Caki2 (cell line): Measurements from ENCODE around the gene MED17. TPM values are rescaled to one million over a fixed set of nuclear protein-coding genes. Genes with fewer than 3 reads are reported as not detected.
"Not testable (repeated sequence)": the region's sequence is repeated elsewhere in the genome, so short reads cannot be mapped to it uniquely, and the experiment has no call there.

Experiments used
- DNase-seq: peaks from one replicate; pipeline ENCODE4 v3.0.0-alpha.2; 2015; ENCODE audit warnings: low read depth
- in situ Hi-C: cut with HindIII; loops from 2 replicates; pipeline ENCODE4 v1.10.0; 2016; ENCODE audit warnings: low sequenced_read_pairs, low pct_unique_long_range_greater_than_20kb, mixed read lengths
- total RNA-seq: library from RNA; depleted of rRNA; stranded (reverse); fragments of >200 nt; shearing (Covaris generic); gene quantifications from 2 replicates; pipeline ENCODE4 v1.2.3, GENCODE V29; 2014; ENCODE audit warnings: low replicate concordance; rRNA removed

The MED17 gene
- total RNA-seq = 19.3 and 25.8 TPM in 2 replicates

- in situ Hi-C loops = no loop called here
- DNase-seq = peak; percentile 87
Measured at GRCh38 chr11:93784145-93784934, at the start of gene MED17. MED17 (plus strand) TSS chr11:93784282; CDS start chr11:93784514, 232 bp downstream.

GRCh38 chr11:93734427-93735222 is 49.5 kb upstream of the MED17 start:
- DNase-seq = no peak
- in situ Hi-C loops = no loop called here

GRCh38 chr11:93735627-93736026 is 48.5 kb upstream of the MED17 start:
- in situ Hi-C loops = no loop called here
- no peak for DNase-seq

- in situ Hi-C loops = no loop called here
- no peak for DNase-seq
Measured at GRCh38 chr11:93736129-93736528, 48.0 kb upstream of the MED17 start.

GRCh38 chr11:93737904-93738612 is 46.0 kb upstream of the MED17 start:
- in situ Hi-C loops = no loop called here
- peak; percentile 27 for DNase-seq

GRCh38 chr11:93738647-93739081 is 45.4 kb upstream of the MED17 start:
- in situ Hi-C loops = no loop called here
- DNase-seq = no peak

- in situ Hi-C loops = no loop called here
- DNase-seq = peak; percentile 19
Measured at GRCh38 chr11:93740031-93740729, 43.9 kb upstream of the MED17 start.

GRCh38 chr11:93740730-93741093 is 43.4 kb upstream of the MED17 start:
- DNase-seq = no peak
- in situ Hi-C loops = no loop called here

GRCh38 chr11:93741094-93741881 is 42.8 kb upstream of the MED17 start, which contains the start of the genes C11orf54 and TAF1D:
C11orf54 (plus strand) TSS chr11:93741672; CDS start chr11:93747394, 5,722 bp downstream.
TAF1D (minus strand) TSS chr11:93741495; CDS start chr11:93739304, 2,191 bp downstream.
- DNase-seq = peak; percentile 94
- in situ Hi-C loops = no loop called here

GRCh38 chr11:93741882-93742226 is 42.2 kb upstream of the MED17 start:
- in situ Hi-C loops = no loop called here
- DNase-seq = no peak

GRCh38 chr11:93743291-93743690 is 40.8 kb upstream of the MED17 start:
- no peak for DNase-seq
- in situ Hi-C loops = no loop called here

GRCh38 chr11:93744669-93745004 is 39.4 kb upstream of the MED17 start:
- no peak for DNase-seq
- in situ Hi-C loops = no loop called here

- DNase-seq = peak; percentile 38
- in situ Hi-C loops = not testable (repeated sequence)
Measured at GRCh38 chr11:93745005-93745755, 38.9 kb upstream of the MED17 start.

GRCh38 chr11:93746101-93746500 is 38.0 kb upstream of the MED17 start:
- in situ Hi-C loops = no loop called here
- DNase-seq = no peak

- in situ Hi-C loops = no loop called here
- no peak for DNase-seq
Measured at GRCh38 chr11:93747122-93747521, 37.0 kb upstream of the MED17 start.

GRCh38 chr11:93751001-93751400 is 33.1 kb upstream of the MED17 start:
- no peak for DNase-seq
- in situ Hi-C loops = no loop called here

GRCh38 chr11:93753241-93753640 is 30.8 kb upstream of the MED17 start:
- in situ Hi-C loops = no loop called here
- no peak for DNase-seq
